SK-MEL-5 (cell line): Measurements from ENCODE around the gene VWA8. TPM values are rescaled to one million over a fixed set of nuclear protein-coding genes. Genes with fewer than 3 reads are reported as not detected.
"Not testable (repeated sequence)": the region's sequence is repeated elsewhere in the genome, so short reads cannot be mapped to it uniquely, and the experiment has no call there.

ENCODE experiments used
- DNase-seq: peaks from one replicate; pipeline ENCODE4 v3.0.0-alpha.2; 2016; ENCODE audit warnings: low read depth, low spot score
- in situ Hi-C: cut with HindIII; loops from 2 replicates; pipeline ENCODE4 v1.10.0; 2016; ENCODE audit warnings: low sequenced_read_pairs, high pct_unique_total_duplicates, low pct_unique_long_range_greater_than_20kb
- total RNA-seq: library from RNA; depleted of rRNA; stranded (reverse); fragments of >200 nt; shearing (Covaris generic); gene quantifications from 2 replicates; pipeline ENCODE4 v1.2.3, GENCODE V29; 2014

The VWA8 gene
- total RNA-seq, 1 experiment from 2014 or later, result 20.3 TPM

DNA sequence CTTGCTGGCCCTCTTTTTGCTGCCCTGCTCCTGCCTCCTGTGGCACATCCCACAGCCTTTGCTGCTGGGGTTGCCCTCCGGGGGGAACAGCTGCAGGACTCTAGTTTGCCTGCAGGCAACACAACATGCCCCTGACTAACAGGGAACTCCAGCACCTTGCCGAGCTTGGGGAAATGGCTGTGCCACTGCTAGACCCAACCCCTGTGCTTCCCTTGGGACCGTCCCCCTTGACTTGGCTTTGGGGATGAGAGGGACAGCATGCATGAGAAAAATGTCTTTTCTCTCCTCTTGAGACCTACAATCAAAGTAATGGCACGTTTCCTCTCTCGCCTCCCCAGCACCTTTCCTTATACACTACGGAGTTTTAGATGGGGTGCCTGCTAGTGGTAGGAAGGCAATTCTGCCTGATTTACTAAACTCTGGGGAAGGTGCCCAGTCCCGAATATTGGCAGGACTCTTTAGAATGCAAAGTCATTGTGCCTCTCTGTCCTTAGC lies 12.4 kb upstream of the VWA8 start:
- in situ Hi-C loops, result no loop called here
- no peak for DNase-seq

GRCh38 chr13:41971848-41972247 lies 10.9 kb upstream of the VWA8 start:
- in situ Hi-C loops, result no loop called here
- no peak for DNase-seq

- in situ Hi-C loops, result no loop called here
- DNase-seq, result no peak
Measured at GRCh38 chr13:41970918-41971317, 10.0 kb upstream of the VWA8 start.

DNA sequence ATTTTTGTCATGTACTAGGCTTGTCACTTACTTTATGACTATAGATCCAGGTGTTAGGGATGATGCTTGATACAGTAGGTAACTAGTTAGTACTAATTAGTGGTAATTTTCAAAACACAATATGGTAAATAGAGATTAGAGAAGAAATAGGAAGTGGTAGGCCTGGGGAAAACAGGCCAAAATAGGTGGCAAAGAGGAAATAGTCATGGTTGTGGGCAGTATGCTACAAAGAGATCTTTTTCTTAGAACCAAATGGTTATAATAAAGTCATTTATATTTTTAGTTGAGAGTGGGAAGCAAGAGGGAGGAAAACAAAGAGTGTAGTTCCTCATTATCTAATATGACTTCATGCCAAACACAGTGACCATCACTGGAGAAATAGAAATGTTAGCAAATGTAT lies 9.1 kb upstream of the VWA8 start:
- in situ Hi-C loops, result no loop called here
- no peak for DNase-seq

GRCh38 chr13:41969072-41969471 lies 8.2 kb upstream of the VWA8 start:
- DNase-seq, result no peak
- in situ Hi-C loops, result no loop called here

DNA sequence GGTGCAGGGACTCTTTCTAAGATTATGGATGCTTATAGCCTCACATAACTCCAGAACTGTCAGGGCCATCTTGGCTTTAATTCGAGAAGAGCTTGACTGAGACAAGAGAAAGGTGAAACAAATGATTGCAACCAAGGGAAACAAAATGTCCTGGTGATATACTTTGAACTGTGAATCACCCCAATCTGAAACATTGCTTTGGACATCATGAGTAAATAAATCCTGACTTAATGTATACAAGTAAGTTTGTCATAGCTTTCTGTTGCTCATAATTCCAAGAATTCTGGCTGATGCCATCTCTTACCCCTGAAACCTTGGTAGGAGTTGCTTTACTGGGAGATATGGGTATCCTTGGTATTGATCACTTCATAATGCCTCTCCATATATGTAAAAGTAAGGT lies 5.8 kb upstream of the VWA8 start:
- no peak for DNase-seq
- in situ Hi-C loops, result no loop called here

DNA sequence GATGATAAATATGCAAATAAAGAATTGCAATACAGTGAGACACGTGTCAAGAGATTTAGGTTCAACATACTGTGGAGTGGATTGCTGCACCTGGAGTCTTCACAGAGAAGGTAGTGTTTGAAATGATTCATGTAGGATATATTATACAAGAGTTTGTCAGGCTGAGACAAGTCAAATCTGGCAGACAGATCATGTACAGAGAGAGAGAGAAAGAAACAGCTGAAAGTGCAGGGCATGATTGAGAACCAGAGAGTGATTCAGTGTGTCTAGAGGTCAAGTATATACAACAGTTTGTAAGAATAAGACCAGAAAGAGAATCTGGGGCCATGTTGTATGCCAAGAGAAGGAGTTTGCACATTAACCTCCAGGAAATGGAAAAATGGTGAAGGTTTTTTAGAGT lies 2.1 kb upstream of the VWA8 start:
- DNase-seq, result no peak
- in situ Hi-C loops, result no loop called here

GRCh38 chr13:41961466-41961760 lies 504 bp upstream of the VWA8 start:
- DNase-seq, result no peak
- in situ Hi-C loops, result no loop called here

- peak; percentile 24 for DNase-seq
- in situ Hi-C loops, result no loop called here
Measured at GRCh38 chr13:41960211-41960636, 685 bp downstream of the VWA8 start.

DNA sequence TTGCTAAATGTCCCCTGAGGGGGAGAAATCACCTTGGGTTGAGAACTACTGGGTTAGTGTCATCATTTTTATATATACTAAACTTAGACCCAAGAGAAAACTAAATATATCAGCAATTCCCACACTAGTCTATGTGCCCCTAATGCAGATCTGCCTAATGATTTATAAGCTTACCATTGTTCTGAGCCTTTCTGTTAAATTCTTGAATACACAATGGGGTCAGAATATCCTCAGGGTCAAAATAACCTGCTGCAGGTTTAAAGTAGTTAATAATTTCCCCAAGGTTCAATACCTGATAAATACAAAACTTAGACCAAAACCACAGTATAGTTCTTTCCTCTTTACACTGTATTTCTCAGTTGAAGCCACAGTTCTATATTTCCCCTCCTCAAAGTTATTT lies 4.6 kb downstream of the VWA8 start:
- DNase-seq, result no peak
- in situ Hi-C loops, result no loop called here

GRCh38 chr13:41955605-41956004 lies 5.3 kb downstream of the VWA8 start:
- in situ Hi-C loops, result no loop called here
- peak; percentile 43 for DNase-seq

DNA sequence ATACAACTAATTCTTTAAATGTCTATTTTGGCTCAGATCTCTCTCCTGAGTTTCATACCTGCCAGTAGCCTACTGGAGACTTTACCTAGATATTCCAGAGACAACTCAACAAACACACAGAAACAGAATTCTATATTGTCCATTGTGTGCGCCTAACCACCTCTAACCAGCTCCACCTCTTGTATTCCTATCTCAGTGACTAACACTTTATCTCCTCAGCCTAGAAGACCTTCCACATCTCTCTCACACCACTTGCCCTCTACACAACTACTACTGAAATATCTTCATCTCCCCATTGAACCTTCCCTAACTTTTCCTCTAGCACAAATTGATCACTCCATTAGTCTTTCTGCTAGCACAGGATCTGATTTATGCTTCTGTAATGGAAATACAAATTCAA lies 6.7 kb downstream of the VWA8 start:
- in situ Hi-C loops, result no loop called here

GRCh38 chr13:41952749-41953148 lies 8.2 kb downstream of the VWA8 start:
- in situ Hi-C loops, result no loop called here
- no peak for DNase-seq

More for the DNA sequence above, 6.7 kb downstream of the VWA8 start:
- DNase-seq, result no peak

DNA sequence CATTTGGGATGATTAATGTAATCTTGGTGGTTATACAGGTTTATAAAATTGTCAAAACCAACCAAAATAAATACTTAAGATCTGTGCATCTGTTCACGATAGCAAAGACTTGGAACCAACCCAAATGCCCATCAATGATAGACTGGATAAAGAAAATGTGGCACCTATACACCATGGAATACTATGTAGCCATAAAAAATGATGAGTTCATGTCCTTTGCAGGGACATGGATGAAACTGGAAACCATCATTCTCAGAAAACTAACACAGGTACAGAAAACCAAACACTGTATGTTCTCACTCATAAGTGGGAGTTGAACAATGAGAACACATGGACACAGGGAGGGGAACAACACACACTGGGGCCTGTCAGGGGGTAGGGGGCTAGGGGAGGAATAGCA lies 11.8 kb downstream of the VWA8 start:
- in situ Hi-C loops, DNase-seq: not testable (repeated sequence)

GRCh38 chr13:41945926-41946325 lies 15.0 kb downstream of the VWA8 start:
- no peak for DNase-seq
- in situ Hi-C loops, result no loop called here

DNA sequence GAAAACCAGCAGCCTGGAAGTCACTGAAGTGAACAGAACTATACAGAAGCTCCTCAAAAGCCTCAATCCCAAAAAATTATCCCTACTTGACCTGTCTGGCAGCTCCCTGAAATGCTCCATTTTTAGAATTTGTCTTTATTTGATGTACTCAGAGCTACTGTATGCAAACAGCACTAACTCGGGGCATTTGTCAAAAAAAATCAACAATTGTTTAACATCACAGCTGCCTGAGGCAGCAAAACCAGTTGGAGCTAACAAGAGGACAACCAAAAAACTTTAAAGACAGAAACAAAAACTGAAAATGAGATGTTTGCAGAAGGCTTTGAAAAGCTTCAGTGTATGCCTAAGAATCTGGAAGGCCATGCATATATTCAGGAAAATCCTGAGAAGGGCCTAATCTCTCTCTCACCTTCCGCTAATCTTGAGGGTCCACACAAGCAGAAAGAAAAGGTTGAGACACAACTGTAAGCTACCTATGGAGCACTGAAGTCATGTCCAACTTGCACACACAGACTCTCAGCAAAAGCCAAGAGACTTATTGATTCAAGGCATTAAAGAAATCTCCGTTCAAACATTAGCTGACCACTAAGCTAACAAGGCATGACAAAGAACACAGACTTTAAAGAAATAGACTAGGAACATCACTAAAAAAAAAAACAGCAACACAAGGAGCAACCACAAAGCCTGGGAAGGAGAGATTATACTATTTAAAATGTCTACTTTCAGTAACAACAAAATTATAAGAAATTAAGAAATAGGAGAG lies 16.1 kb downstream of the VWA8 start:
- in situ Hi-C loops, result no loop called here
- DNase-seq, result no peak

DNA sequence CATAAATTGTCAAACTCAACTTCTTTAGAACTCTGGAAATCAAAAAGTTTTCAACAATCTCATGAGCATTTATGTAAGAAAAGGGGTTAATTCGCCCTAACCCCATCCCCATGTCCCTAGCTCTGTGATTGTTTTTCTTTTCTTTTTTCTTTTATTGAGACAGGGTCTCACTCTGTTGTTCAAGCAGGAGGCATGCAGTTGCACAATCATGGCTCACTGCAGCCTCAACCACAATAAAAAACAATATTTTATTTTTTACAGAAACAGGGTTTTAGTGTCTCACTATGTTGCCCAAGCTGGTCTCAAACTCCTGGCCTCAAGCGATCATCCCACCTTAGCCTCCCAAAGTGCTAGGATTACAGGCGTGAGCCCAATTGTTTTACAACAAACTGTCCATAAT lies 16.7 kb downstream of the VWA8 start:
- no peak for DNase-seq
- in situ Hi-C loops, result no loop called here

DNA sequence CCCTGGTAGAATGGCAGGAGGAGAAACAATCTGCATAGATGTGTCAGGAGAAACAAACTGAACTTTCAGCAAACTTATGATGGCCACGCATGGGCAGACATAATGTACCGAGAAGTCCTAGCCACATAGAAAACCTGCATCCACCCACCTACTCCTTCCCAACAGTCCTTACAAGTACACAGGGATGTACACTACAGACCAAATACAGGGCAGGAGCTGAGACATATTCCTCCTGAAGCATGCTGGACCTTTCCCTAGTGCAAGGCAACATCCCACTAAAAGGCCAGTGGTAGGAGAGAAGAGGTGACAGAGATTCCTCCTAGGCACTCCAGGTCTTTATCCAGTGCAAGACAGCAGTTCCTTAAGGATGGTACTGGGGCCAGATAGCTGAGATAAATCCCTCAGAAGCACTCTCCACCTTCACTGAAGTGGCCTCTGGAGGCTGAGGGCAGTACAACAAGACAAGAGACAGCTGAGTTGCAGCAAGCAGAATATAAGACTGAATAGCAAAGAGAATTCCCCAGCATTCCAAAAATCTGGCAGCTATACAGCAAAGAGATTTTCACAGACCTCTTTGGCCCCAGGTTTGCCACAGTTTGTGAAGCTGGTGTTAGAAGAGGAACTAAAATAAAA lies 18.3 kb downstream of the VWA8 start:
- in situ Hi-C loops, result no loop called here
- DNase-seq, result peak; percentile 70

DNA sequence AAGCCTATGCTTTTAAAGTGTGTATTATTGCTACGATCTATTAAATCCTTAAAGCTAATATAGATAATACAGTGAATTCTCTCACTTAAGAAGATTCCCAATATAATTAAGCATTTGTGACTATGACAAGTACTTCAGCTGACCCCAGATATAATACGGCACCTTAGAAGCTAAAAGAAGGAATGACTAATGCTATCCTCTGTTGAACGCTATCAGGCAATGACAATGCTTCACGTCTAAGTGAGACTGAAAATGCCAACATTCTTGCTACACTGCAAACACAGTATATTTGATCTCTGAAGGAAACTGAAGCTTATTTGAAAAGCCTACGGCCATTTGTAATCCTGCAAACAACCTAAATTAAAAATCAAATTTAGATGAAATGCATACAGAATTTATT lies 19.7 kb downstream of the VWA8 start:
- no peak for DNase-seq
- in situ Hi-C loops, result no loop called here
